Loucy (cell line): ENCODE measurements around the gene UPK3BL1.
"Not testable (repeated sequence)": the region's sequence is repeated elsewhere in the genome, so short reads cannot be mapped to it uniquely, and the experiment has no call there.

ENCODE experiments used
- CTCF ChIP-seq: fragments of 200-600 bp; sonication (generic); conservative IDR thresholded peaks from 2 replicates; pipeline ENCODE4 v1.5.1; 2014; ENCODE audit warnings: mild to moderate bottlenecking, antibody characterized with exemption, low read length
- EZH2phosphoT487 ChIP-seq: fragments of 200-600 bp; IDR thresholded peaks from 2 replicates; pipeline ENCODE4 v1.6.1; 2018; ENCODE audit warnings: antibody characterized with exemption, mild to moderate bottlenecking, moderate library complexity, borderline replicate concordance

GRCh38 chr7:102664765-102665164 lies 22.2 kb upstream of the UPK3BL1 start:
- TF ChIP-seq CTCF, EZH2phosphoT487: not testable (repeated sequence)
